ENCODE data around the gene NKX1-2.

NKX1-2 gene
- 0 to 0.24 (median 0.03) reads per million in 9 experiments for total RNA-seq

- ATAC-seq (replicated peaks) (no peak), DNase-seq (no peak)
- no peaks in the 10 kb centered on the region for H3K9me3 Mint-ChIP-seq
- peaks cover 73 to 99% of the 10 kb centered on the region in 2 donors for H3K27me3 Mint-ChIP-seq
- H3K4me3 Mint-ChIP-seq = peak within 1 kb of the TSS; percentile 51 to 66
- no peak within 1 kb of the TSS for H3K27ac Mint-ChIP-seq
- H3K36me3 Mint-ChIP-seq (ENCODE audit: insufficient read depth) = peaks cover 3% of the 10 kb centered on the region
- H3K4me1 Mint-ChIP-seq (ENCODE audit: low read depth in 2 of 2) = peaks cover 4 to 14% of the 10 kb centered on the region in 2 donors
Observed at GRCh38 chr10:124450012-124450782, at the start of gene NKX1-2. TSS of gene NKX1-2 (minus strand) at chr10:124450035. CDS start at chr10:124449943, 92 bp downstream.

GRCh38 chr10:124498056-124498455 lies 48.2 kb upstream of the NKX1-2 start:
- ATAC-seq (replicated peaks) (no peak), DNase-seq (no peak)
- peaks cover 6% of the 10 kb centered on the region for H3K36me3 Mint-ChIP-seq (ENCODE audit: insufficient read depth)
- no peaks in the 10 kb centered on the region for H3K4me1 Mint-ChIP-seq (ENCODE audit: low read depth in 2 of 2)
- H3K27me3 Mint-ChIP-seq = no peaks in the 10 kb centered on the region
- H3K4me3 Mint-ChIP-seq = no peak overlapping the region
- no peaks in the 10 kb centered on the region for H3K9me3 Mint-ChIP-seq
- no peak overlapping the region for H3K27ac Mint-ChIP-seq

GRCh38 chr10:124497196-124497881 lies 47.5 kb upstream of the NKX1-2 start:
- Mint-ChIP-seq H3K9me3 (no peaks in the 10 kb centered on the region), H3K27me3 (no peaks in the 10 kb centered on the region), H3K36me3 (ENCODE audit: insufficient read depth) (peaks cover 8% of the 10 kb centered on the region), H3K27ac (no peak overlapping the region), H3K4me1 (ENCODE audit: low read depth in 2 of 2) (no peaks in the 10 kb centered on the region), H3K4me3 (no peak overlapping the region)
- DNase-seq (no peak), ATAC-seq (replicated peaks) (no peak)

GRCh38 chr10:124496620-124497019 lies 46.8 kb upstream of the NKX1-2 start:
- ATAC-seq (replicated peaks) (no peak), DNase-seq (no peak)
- no peak overlapping the region for H3K27ac Mint-ChIP-seq
- H3K4me3 Mint-ChIP-seq = no peak overlapping the region
- peaks cover 8% of the 10 kb centered on the region for H3K36me3 Mint-ChIP-seq (ENCODE audit: insufficient read depth)
- H3K9me3 Mint-ChIP-seq = no peaks in the 10 kb centered on the region
- no peaks in the 10 kb centered on the region for H3K4me1 Mint-ChIP-seq (ENCODE audit: low read depth in 2 of 2)
- H3K27me3 Mint-ChIP-seq = no peaks in the 10 kb centered on the region

- H3K27me3 Mint-ChIP-seq = no peaks in the 10 kb centered on the region
Observed at GRCh38 chr10:124496150-124496549, 46.3 kb upstream of the NKX1-2 start.

GRCh38 chr10:124495725-124496124 lies 45.9 kb upstream of the NKX1-2 start:
- Mint-ChIP-seq H3K4me1 (ENCODE audit: low read depth in 2 of 2) (no peaks in the 10 kb centered on the region), H3K9me3 (no peaks in the 10 kb centered on the region), H3K4me3 (no peak overlapping the region), H3K36me3 (ENCODE audit: insufficient read depth) (peaks cover 8% of the 10 kb centered on the region), H3K27ac (no peak overlapping the region), H3K27me3 (no peaks in the 10 kb centered on the region)
- ATAC-seq (replicated peaks) (no peak), DNase-seq (no peak)

More at GRCh38 chr10:124496150-124496549, 46.3 kb upstream of the NKX1-2 start:
- H3K36me3 Mint-ChIP-seq (ENCODE audit: insufficient read depth) = peaks cover 8% of the 10 kb centered on the region
- H3K27ac Mint-ChIP-seq = no peak overlapping the region
- no peaks in the 10 kb centered on the region for H3K4me1 Mint-ChIP-seq (ENCODE audit: low read depth in 2 of 2)
- no peak for DNase-seq
- H3K4me3 Mint-ChIP-seq = no peak overlapping the region
- no peak for ATAC-seq (replicated peaks)
- H3K9me3 Mint-ChIP-seq = no peaks in the 10 kb centered on the region

GRCh38 chr10:124495162-124495561 lies 45.3 kb upstream of the NKX1-2 start:
- no peak for DNase-seq
- H3K4me3 Mint-ChIP-seq = no peak overlapping the region

GRCh38 chr10:124494046-124494807 lies 44.4 kb upstream of the NKX1-2 start:
- no peak for ATAC-seq (replicated peaks)
- DNase-seq = no peak

More at GRCh38 chr10:124495162-124495561, 45.3 kb upstream of the NKX1-2 start:
- no peaks in the 10 kb centered on the region for H3K27me3 Mint-ChIP-seq
- H3K9me3 Mint-ChIP-seq = no peaks in the 10 kb centered on the region
- peaks cover 8% of the 10 kb centered on the region for H3K36me3 Mint-ChIP-seq (ENCODE audit: insufficient read depth)
- no peaks in the 10 kb centered on the region for H3K4me1 Mint-ChIP-seq (ENCODE audit: low read depth in 2 of 2)
- ATAC-seq (replicated peaks) = no peak
- H3K27ac Mint-ChIP-seq = no peak overlapping the region

GRCh38 chr10:124493214-124493882 lies 43.5 kb upstream of the NKX1-2 start:
- Mint-ChIP-seq H3K4me1 (ENCODE audit: low read depth in 2 of 2) (no peaks in the 10 kb centered on the region), H3K4me3 (no peak overlapping the region), H3K9me3 (no peaks in the 10 kb centered on the region), H3K36me3 (ENCODE audit: insufficient read depth) (peaks cover 8% of the 10 kb centered on the region), H3K27me3 (no peaks in the 10 kb centered on the region), H3K27ac (no peak overlapping the region)
- ATAC-seq (replicated peaks) (no peak), DNase-seq (no peak)

More at GRCh38 chr10:124494046-124494807, 44.4 kb upstream of the NKX1-2 start:
- Mint-ChIP-seq H3K36me3 (ENCODE audit: insufficient read depth) (peaks cover 8% of the 10 kb centered on the region), H3K27me3 (no peaks in the 10 kb centered on the region), H3K9me3 (no peaks in the 10 kb centered on the region), H3K27ac (peak overlapping the region in 1 of 2 donors; percentile 68), H3K4me3 (peak overlapping the region in 1 of 2 donors; percentile 31), H3K4me1 (ENCODE audit: low read depth in 2 of 2) (no peaks in the 10 kb centered on the region)

- Mint-ChIP-seq H3K27me3 (no peaks in the 10 kb centered on the region), H3K9me3 (peaks cover 0 to 1% of the 10 kb centered on the region in 2 donors), H3K36me3 (ENCODE audit: insufficient read depth) (peaks cover 8% of the 10 kb centered on the region), H3K4me3 (no peak overlapping the region), H3K27ac (no peak overlapping the region), H3K4me1 (ENCODE audit: low read depth in 2 of 2) (no peaks in the 10 kb centered on the region)
- ATAC-seq (replicated peaks) = no peak
- no peak for DNase-seq
Observed at GRCh38 chr10:124492266-124492665, 42.4 kb upstream of the NKX1-2 start.

- Mint-ChIP-seq H3K4me3 (no peak overlapping the region), H3K27ac (no peak overlapping the region), H3K36me3 (ENCODE audit: insufficient read depth) (peaks cover 8% of the 10 kb centered on the region), H3K4me1 (ENCODE audit: low read depth in 2 of 2) (no peaks in the 10 kb centered on the region), H3K9me3 (peaks cover 0 to 2% of the 10 kb centered on the region in 2 donors), H3K27me3 (no peaks in the 10 kb centered on the region)
- ATAC-seq (replicated peaks) (no peak), DNase-seq (no peak)
Observed at GRCh38 chr10:124491105-124491504, 41.3 kb upstream of the NKX1-2 start.

- no peak overlapping the region for H3K27ac Mint-ChIP-seq
- H3K4me3 Mint-ChIP-seq = no peak overlapping the region
- ATAC-seq (replicated peaks) (no peak), DNase-seq (no peak)
- H3K36me3 Mint-ChIP-seq (ENCODE audit: insufficient read depth) = no peaks in the 10 kb centered on the region
- H3K27me3 Mint-ChIP-seq = no peaks in the 10 kb centered on the region
- peaks cover 2 to 5% of the 10 kb centered on the region in 2 donors for H3K4me1 Mint-ChIP-seq (ENCODE audit: low read depth in 2 of 2)
- peaks cover 0 to 2% of the 10 kb centered on the region in 2 donors for H3K9me3 Mint-ChIP-seq
Observed at GRCh38 chr10:124486635-124487034, 36.8 kb upstream of the NKX1-2 start.

- DNase-seq (no peak), ATAC-seq (replicated peaks) (no peak)
- Mint-ChIP-seq H3K27me3 (no peaks in the 10 kb centered on the region), H3K4me1 (ENCODE audit: low read depth in 2 of 2) (peaks cover 4 to 5% of the 10 kb centered on the region in 2 donors), H3K27ac (peak overlapping the region in 1 of 2 donors; percentile 42), H3K9me3 (peaks cover 0 to 2% of the 10 kb centered on the region in 2 donors), H3K36me3 (ENCODE audit: insufficient read depth) (no peaks in the 10 kb centered on the region), H3K4me3 (no peak overlapping the region)
Observed at GRCh38 chr10:124484661-124485060, 34.8 kb upstream of the NKX1-2 start.

Data from effector memory CD8-positive, alpha-beta T cell (primary cell).